ENCODE results near the gene BRAF. TPM values are rescaled to one million over a fixed set of nuclear protein-coding genes. Genes with fewer than 3 reads are reported as not detected.
"Not testable (repeated sequence)": the region's sequence is repeated elsewhere in the genome, so short reads cannot be mapped to it uniquely, and the experiment has no call there.

BRAF gene
- total RNA-seq, 1 experiment from 2014 or later, result 18.4 TPM

DNA sequence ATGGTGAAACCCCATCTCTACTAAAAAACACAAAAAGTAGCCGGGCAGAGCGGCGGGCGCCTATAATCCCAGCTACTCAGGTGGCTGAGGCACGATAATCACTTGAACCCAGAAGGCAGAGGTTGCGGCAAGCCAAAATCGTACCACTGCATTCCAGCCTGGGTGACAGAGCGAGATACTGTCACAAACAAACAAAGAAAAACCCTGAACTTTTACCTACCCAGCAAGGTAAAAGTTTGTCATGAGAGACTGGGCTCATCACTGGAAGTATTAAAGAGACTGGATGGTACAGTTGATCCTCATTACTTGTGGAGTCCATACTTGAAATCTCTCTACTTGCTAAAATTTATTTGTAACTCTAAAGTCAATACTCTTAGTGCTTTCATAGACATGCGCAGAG lies 114.3 kb downstream of the BRAF start:
- no peak for DNase-seq (ENCODE audit: extremely low read depth, low read depth)

DNA sequence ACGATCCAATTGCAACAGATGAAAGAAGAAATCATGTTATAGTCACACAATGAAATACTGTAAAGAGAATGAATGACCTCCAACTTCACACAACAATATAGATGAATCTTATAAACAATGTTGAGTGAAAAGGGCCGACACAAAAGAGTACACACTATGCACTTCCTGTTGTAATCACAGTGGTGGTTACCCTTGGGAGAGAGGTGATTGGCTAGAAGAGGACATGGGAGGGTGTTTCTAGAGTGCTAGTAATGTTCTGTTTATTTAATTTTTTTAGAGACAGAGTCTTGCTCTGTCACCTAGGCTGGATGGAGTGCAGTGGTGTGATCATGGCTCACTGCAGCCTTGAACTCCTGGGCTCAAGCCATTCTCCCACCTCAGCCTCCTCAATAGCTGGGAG lies 145.8 kb downstream of the BRAF start:
- DNase-seq (ENCODE audit: extremely low read depth, low read depth), result no peak

DNA sequence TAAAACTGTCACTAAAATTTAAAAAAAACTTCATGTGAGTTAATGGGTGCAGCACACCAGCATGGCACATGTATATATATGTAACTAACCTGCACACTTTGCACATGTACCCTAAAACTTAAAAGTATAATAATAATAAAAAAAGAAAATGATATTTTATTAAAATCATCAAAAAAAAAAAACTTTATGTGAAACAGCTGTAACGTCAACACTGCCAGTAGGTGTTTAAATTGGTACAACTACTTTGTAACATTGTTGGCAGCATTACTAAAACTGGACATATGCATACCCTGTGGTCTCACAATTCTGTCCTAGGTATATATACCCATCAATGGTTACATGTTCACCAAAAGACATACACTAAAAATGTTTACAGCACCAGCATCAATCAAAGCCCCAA lies 146.2 kb downstream of the BRAF start:
- DNase-seq (ENCODE audit: extremely low read depth, low read depth), result no peak

GRCh38 chr7:140774371-140774770 lies 150.4 kb downstream of the BRAF start:
- DNase-seq (ENCODE audit: extremely low read depth, low read depth), result no peak

DNA sequence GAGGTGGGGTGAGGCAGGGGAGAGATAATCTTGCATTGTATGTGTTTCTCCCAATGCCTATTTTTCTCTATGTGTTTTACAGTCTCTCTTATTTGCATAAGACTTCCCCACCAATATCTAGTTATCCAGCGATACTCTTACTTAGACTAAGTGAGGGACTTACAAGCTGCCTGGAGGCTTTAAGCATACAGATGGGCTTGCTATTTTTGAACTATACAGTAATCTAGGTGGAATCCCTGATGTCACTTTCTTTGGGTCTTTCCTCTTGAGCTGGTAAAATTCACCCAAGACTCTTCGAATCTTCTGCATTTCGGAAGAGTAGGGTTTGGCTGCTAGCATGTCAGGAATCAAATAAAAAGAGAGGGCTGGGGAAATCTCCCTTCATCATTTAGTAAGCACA lies 151.6 kb downstream of the BRAF start:
- DNase-seq (ENCODE audit: extremely low read depth, low read depth), result no peak

DNA sequence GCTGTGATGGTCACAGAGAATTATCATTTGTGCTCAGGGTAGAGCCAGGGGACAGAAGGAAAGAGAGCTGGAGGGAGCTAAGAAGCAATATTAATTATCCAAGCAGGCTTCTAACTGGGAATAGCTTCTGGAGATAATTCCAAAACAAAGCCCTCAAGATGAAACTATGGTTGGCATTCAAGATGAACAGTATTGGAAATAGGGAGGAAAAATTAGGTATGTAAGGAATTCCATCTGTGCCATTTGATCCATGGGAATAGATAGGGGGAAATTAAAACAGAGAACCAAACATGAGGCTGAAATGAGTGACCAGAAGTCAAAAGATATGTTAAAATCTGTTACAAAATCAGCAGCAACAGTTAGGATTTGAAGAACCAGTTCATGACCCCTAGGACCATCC lies 152.9 kb downstream of the BRAF start:
- DNase-seq (ENCODE audit: extremely low read depth, low read depth), result no peak

GRCh38 chr7:140769852-140770251 lies 154.9 kb downstream of the BRAF start:
- DNase-seq (ENCODE audit: extremely low read depth, low read depth), result no peak

GRCh38 chr7:140767418-140767817 lies 157.3 kb downstream of the BRAF start:
- DNase-seq (ENCODE audit: extremely low read depth, low read depth), result no peak

GRCh38 chr7:140765441-140765840 lies 159.3 kb downstream of the BRAF start:
- DNase-seq (ENCODE audit: extremely low read depth, low read depth), result not testable (repeated sequence)

GRCh38 chr7:140763166-140763565 lies 161.6 kb downstream of the BRAF start:
- DNase-seq (ENCODE audit: extremely low read depth, low read depth), result not testable (repeated sequence)

- not testable (repeated sequence) for DNase-seq (ENCODE audit: extremely low read depth, low read depth)
These were observed 163.4 kb downstream of the BRAF start for GRCh38 chr7:140761375-140761774.

DNA sequence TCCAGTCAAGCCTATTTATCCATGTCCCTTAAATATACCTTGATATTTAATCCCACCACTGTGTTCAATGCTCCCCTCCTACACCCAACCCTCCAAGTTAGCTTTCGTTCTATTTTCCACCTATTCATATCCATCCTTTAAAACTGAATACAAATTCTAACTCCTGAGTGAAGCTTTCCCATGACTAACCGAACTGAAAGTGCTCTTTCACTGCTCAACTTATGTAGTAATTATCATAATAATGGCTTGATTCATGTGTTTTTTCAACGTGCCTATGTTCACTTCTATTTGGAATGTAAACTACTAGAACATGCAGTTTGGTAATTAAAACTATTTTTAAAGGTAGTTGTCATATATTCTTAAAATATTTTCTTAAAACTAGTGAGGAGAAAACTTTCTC lies 170.2 kb downstream of the BRAF start:
- no peak for DNase-seq (ENCODE audit: extremely low read depth, low read depth)

- no peak for DNase-seq (ENCODE audit: extremely low read depth, low read depth)
These were observed 172.2 kb downstream of the BRAF start for GRCh38 chr7:140752533-140752932.

GRCh38 chr7:140746751-140747150 lies 178.0 kb downstream of the BRAF start:
- no peak for DNase-seq (ENCODE audit: extremely low read depth, low read depth)

GRCh38 chr7:140745266-140746058 lies 179.3 kb downstream of the BRAF start:
- DNase-seq (ENCODE audit: extremely low read depth, low read depth), result no peak

GRCh38 chr7:140744005-140744404 lies 180.7 kb downstream of the BRAF start:
- no peak for DNase-seq (ENCODE audit: extremely low read depth, low read depth)

GRCh38 chr7:140743255-140743654 lies 181.5 kb downstream of the BRAF start:
- not testable (repeated sequence) for DNase-seq (ENCODE audit: extremely low read depth, low read depth)

- DNase-seq (ENCODE audit: extremely low read depth, low read depth), result no peak
These were observed 186.4 kb downstream of the BRAF start for GRCh38 chr7:140738280-140738679.

- DNase-seq (ENCODE audit: extremely low read depth, low read depth), result no peak
These were observed 190.0 kb downstream of the BRAF start for GRCh38 chr7:140734729-140735128.

GRCh38 chr7:140734096-140734495 lies 190.6 kb downstream of the BRAF start:
- DNase-seq (ENCODE audit: extremely low read depth, low read depth), result no peak

GRCh38 chr7:140732416-140732815 lies 192.3 kb downstream of the BRAF start:
- DNase-seq (ENCODE audit: extremely low read depth, low read depth), result no peak

DNA sequence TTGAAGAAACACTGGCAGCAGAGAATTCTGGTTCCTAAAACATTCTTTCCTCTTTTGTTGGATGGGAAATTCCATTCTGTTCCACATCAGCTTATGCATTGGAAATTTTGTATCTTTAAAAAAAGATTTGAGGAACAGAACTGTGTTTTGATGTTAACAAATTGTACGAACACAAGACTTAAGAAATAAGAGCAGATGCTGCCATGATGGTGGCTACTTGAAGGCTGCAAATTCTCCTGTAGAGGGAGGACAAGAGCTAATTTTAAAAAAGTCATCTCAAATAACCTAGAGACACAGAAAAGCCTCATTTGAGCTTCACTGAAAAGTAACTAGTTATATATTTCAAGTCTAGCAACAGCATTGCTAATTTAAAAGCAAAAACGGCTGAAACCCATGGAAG lies 198.4 kb downstream of the BRAF start:
- DNase-seq (ENCODE audit: extremely low read depth, low read depth), result no peak

- DNase-seq (ENCODE audit: extremely low read depth, low read depth), result no peak
These were observed 200.0 kb downstream of the BRAF start for GRCh38 chr7:140724706-140725105.

Data from NCI-H460 (cell line).